ENCODE measurements around the gene WNT1.

Gene WNT1

GRCh38 chr12:48978291-48978740 lies at the start of gene WNT1:
TSS of gene WNT1 (plus strand) at chr12:48978322. CDS start at chr12:48978651, 329 bp downstream.
- DNase-seq = peak; percentile 72

GRCh38 chr12:48929551-48929950 lies 48.6 kb upstream of the WNT1 start:
- no peak for DNase-seq

DNA sequence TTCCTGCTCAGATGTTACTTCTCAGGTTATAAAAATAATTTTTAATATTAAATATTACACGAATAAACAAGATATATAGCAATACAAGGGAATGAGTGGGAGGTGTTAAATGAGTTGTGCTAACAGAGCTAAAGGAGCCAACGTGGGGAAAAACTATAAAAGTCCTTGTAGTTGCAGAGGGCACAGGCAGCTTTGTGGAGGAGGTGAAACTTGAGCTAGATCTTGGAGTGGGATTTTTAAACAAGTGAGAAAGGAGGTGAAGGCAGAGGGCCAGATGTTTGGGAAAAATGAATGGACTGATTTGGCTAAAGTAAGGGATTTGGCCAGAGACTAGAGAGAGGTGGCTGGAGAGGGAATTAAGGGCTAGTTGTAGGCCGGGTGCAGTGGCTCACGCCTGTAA lies 47.6 kb upstream of the WNT1 start:
- DNase-seq = no peak

GRCh38 chr12:48932878-48933277 lies 45.2 kb upstream of the WNT1 start:
- no peak for DNase-seq

GRCh38 chr12:48933664-48934311 lies 44.3 kb upstream of the WNT1 start:
- DNase-seq = no peak

GRCh38 chr12:48934312-48934706 lies 43.8 kb upstream of the WNT1 start:
- DNase-seq = peak; percentile 25

DNA sequence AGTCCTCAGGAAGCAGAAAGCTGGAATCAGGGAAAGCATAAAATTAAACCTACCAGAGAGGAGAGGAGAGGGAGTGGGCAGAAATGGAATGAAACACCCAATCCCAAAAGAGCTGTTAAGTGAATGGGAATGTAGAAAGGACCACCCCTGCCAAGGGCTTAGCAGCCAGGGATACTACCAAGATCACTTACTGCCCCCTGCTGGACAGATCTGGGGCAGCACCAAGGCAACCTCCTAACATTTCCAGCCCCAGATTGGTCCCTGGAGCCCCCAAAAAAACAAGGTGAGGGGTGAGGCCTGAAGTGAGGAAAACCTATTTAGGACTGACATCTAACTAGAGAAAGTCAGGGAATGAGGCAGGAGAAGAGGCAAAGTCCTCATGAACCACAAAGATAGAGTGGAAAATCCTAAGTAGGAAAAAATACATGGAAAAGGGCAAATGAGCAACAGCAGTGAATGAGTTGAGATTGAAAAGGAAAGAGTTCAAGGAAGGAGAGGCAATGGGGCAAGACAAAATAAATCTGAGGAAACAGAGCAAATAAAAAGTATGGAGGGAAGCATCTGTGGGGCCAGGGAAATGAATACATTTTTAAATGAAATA lies 41.6 kb upstream of the WNT1 start:
- DNase-seq = peak; percentile 72

DNA sequence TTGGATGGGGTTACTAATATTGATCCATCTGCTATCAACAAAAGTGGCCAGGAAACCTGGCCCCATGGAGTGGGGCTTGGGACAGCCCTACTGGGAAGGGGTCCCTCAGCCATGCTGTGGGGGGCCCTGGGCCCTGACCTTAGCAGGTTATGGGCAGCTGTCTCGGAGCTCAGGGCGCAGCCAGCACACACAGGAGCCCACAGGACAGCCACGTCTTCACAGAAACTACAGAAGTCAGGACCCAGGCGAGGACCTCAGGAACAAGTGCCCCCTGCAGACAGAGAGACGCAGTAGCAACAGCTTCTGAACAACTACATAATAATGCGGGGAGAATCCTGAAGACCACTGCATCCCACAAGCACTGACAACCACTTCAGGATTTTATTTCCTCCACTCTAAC lies 41.0 kb upstream of the WNT1 start:
- no peak for DNase-seq

DNA sequence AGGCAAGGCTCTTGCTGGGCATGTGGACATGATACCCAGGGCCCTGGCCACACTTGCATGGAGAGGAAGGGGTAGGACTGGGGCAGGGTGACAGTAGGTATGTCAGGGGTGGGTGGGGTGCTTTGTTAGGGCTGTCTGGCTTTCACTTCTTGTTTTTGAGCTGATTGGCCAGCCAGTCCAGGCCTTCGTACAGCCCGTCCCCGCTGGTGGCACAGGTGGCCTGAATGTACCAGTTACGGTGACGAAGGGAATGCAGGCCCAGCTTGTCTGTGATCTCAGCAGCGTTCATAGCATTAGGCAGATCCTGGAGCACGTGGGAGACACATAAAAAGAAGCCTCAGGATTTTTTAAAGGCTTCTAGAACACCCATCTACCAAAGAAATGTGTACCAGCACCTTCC lies 39.3 kb upstream of the WNT1 start:
- no peak for DNase-seq

DNA sequence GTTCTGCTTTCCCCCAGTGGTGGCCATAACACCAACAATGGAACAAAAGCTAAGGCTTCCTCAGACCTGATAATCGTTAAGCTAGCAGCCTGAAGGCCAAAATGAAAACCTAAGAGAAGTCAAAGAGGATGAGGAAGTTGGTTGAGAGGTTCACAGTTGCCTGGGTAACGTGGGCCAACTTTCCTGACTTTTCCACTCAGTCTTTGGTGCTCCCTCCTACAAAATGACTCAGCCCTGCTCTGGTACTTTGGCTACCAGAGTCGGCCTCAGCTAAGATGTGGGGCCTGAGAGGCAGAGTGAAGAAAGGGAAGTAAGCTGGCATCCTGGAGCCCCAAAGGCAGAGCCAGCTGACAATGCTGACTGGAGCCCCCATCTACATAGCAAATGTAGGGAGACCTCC lies 37.9 kb upstream of the WNT1 start:
- no peak for DNase-seq

GRCh38 chr12:48943221-48943620 lies 34.9 kb upstream of the WNT1 start:
- DNase-seq = no peak

DNA sequence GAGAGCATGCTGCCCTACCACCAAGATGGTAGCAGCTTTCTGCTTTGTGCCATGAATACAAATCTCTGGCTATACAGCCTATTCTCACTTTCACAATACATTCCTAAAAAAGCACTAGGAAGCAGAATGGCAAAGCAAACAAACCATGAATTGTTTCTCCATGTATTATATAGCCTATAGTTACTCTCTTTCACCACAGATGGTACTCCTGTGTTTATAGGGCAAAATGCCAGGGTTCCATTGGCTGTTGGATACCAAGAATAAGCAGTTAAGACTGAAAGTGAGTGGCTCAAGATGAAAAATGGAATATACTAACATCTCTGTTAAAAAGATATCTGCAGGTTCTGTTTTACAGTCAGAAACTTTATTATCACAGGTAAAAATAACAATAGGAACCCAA lies 31.9 kb upstream of the WNT1 start:
- DNase-seq = peak; percentile 96

GRCh38 chr12:48946943-48947342 lies 31.2 kb upstream of the WNT1 start:
- DNase-seq = no peak

DNA sequence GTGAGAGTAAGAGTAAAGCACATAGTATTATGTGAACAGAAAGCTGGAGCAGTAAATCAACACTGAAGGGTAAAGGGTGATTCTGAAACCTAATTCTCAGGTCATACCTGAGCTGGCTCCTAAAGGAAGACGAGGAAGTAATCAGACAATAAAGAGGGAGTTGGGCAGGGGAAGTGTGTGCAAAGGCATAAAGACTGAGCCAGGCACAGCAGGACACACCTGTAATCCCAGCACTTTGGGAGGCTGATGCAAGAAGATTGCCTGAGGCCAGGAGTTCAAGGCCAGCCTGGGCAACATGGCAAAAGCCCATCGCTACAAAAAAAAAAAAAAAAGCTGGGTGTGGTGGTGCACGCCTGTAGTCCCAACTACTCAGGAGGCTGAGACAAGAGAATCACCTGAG lies 30.4 kb upstream of the WNT1 start:
- peak; percentile 93 for DNase-seq

DNA sequence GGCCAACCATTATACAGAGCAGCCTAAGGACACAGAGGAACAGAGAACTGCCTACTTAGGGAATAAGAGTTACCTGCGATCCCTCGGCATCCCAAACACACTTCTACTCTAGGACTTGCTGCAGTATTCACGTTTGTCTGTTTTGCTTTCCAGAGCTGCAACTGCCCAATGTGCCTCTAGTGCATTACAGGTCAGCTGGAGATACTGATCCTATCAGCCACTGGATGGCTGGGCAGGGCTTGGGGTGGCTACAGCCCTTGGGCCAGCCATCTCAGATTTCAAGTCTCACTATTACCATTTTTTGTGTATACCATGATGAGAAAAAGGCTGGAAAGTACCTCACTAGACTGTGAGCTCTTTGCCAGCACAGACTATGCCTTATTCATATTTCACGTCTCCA lies 25.4 kb upstream of the WNT1 start:
- DNase-seq = no peak

- DNase-seq = no peak
These were observed 24.1 kb upstream of the WNT1 start for GRCh38 chr12:48954061-48954460.

DNA sequence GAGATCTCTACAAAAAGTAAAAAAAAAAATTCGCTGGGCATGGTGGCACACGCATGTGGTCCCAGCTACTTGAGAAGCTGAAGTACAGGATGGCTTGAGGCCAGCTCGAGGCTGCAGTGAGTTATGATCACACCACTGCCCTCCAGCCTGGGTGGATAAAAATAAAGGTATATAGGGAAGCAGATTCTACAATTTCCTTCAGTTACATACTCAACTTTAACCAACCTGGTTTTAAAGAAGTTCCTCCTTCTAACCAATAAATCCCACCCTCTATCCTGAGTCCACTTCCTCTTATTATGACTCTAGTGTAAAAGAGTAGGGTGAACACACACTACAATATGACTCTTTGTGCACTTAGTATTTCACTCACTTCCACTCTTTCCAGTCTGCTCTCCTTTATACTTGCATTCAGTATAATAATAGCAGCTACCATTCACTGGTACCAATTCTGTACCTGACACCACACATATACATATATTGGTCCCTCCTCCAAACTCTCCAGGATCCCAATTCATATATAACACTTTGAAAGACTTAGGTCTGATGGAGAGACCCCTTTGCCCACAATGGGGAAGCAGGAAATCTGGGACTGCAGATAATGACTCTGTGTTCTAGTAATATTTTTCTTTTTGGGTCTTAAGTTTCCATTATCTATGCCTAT lies 23.2 kb upstream of the WNT1 start:
- DNase-seq = no peak

DNA sequence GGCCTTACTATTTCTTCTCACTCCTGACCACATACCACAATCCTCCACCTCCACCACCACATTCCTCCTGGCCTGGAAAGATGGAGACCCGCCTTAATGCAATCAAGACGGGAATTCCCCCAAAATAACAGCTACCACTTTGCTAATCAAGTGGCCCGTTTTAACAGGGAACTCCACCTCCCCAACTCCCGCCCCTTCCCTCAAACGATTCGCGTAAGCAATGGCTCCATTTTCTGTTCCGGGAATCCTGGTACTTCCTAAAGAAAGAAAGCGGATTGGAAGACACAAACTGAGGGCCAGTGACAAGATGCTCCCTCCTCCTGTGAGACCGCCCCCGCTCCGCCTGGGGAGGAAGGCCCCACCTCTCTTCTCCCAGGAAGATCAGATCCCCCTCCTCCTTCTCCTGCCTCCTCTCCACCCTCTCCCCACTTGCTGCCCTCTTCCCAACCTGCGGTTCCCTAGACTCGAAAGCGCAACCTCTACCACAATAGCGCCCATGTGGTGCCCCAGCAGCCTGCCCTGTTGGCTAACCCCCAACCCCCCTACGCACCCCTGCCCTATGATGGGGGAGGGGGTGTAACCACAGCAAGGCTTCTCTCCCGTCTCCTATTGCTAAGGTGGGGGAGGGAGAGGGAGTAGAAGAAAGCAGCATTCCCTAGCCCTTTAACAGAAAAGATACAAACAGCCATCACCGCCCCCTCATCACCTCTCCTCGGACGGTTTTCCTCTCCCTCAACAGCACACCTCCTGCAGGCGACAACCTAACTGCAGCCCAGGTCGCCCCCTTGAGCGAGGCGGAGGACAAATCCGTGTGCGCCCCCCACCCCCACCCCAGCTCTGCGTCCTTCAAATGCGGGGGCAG lies 21.6 kb upstream of the WNT1 start:
- DNase-seq = peak; percentile 98

DNA sequence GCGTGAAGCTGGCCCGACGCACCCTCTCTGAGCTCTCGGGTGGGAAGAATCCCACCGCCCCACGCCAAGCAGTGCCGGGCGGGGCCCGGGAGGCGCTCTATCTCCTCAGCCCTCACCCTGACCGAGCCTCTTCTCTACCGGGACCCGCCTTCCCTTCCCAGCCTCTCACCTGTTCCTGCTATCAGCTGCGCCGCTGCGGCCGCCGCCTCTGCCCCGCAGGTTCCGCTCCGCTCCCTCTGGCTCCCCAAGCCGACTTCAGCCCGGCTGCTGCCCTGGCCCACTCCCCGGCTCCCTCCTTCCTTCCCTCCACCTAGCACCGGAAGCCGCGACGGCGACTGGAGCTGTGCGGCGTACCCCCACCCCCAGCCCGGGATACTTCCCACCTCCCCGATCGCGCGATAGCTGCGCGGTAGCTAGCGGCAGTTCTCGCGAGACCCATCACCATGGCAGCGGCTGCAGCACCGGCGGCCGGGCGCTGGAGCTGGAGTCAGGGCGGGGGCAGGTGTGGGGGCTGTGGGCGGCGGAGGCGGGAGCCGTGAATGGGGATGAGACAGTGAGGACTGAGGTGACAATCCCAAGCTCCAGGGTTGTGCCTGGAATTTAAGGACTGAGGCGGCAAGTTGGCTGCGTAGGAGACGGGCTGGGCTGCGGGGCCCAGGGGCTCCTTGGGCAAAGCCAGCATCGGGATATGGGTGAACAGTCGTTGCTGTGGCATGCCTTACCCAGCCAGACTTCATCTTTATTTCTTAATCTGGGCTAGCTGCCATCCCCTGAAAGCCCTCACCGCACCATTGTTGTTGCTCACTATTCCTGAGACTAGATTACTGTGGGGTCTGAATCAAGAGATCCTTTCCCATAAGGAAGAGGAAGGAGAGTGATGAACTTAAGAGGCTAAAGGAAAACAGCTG lies 20.7 kb upstream of the WNT1 start, which contains the start of gene ARF3:
ARF3 (minus strand) TSS at position 347 of the 908 bp plus-strand sequence. CDS start 16,392 bp downstream, outside the sequence.
- DNase-seq = peak; percentile 99

DNA sequence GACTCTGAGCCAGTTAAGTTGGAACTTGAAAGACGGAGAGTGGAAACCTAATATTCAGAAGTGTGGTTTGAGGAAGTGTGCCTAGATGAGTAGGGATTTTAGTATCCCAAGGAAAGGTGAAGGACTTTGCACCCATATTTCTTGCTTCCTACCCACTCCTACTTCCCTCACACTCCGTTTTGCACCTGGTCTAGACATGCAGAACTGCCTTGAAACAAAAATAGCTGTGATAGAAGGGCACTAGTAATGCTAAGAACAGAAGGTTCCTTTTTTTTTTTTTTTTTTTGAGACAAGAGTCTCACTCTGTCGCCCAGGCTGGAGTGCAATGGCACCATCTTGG lies 20.1 kb upstream of the WNT1 start:
- DNase-seq = no peak

DNA sequence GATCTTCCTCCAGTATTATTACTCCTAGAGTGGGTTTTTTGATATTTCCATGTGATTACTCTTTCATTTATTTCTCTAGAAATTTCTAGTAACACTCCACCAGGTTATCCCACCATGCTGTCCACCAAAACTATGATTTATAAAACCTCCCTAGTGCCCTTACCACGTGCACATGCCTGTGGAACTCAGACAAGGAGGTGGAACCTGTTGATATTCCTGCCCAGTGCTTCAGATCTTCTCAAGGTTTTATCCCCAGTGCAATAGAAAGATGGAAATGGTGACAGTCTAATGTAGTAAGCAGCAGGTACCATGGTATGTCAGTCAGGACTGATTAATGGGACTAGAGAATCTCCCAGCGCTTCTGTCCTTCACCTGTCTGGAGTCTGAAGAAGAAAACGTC lies 17.3 kb upstream of the WNT1 start:
- no peak for DNase-seq

DNA sequence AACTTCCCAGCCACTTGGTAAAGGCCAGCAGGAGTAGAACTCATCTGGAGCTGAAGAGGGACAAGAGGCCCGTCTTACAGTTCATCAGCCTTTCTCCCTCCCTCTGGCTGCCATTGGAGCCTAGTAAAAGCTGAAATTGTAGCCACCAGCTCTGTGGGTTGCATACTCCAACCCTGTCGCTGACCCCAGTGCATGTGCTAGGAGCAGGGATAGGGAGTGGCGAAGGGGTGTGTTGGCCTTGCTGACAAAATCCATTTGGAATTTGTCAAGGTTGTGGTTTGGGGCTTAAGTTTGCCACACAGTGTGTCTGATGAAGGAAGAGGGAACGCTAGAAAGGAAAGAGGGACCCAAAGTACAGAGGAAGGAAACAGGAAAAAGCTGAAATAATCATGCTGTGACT lies 16.8 kb upstream of the WNT1 start:
- DNase-seq = no peak
